BLaER1 (cell line): ENCODE measurements around the gene PGM1.

Experiments
- H3K27ac ChIP-seq: shearing (Covaris generic); formaldehyde crosslinking; 2 replicates; pipeline ENCODE4 v1.8.1; 2022
- H3K27me3 ChIP-seq: shearing (Covaris generic); formaldehyde crosslinking; 2 replicates; pipeline ENCODE4 v1.8.1; 2022
- H3K36me3 ChIP-seq: shearing (Covaris generic); formaldehyde crosslinking; 2 replicates; pipeline ENCODE4 v1.8.1; 2022
- H3K4me1 ChIP-seq: shearing (Covaris generic); formaldehyde crosslinking; 2 replicates; pipeline ENCODE4 v1.8.1; 2022
- H3K4me2 ChIP-seq: shearing (Covaris generic); formaldehyde crosslinking; 2 replicates; pipeline ENCODE4 v1.8.1; 2022
- H3K4me3 ChIP-seq: shearing (Covaris generic); formaldehyde crosslinking; 2 replicates; pipeline ENCODE4 v1.8.1; 2022
- H3K9ac ChIP-seq: shearing (Covaris generic); formaldehyde crosslinking; 2 replicates; pipeline ENCODE4 v1.8.1; 2022
- H3K9me3 ChIP-seq: shearing (Covaris generic); formaldehyde crosslinking; 2 replicates; pipeline ENCODE4 v1.8.1; 2022
- H4K20me1 ChIP-seq: shearing (Covaris generic); formaldehyde crosslinking; 2 replicates; pipeline ENCODE4 v1.8.1; 2022
- Cebpa-rat ChIP-seq: shearing (Covaris generic); IDR thresholded peaks from 2 replicates; pipeline ENCODE4 v1.8.1; 2022

The PGM1 gene

DNA sequence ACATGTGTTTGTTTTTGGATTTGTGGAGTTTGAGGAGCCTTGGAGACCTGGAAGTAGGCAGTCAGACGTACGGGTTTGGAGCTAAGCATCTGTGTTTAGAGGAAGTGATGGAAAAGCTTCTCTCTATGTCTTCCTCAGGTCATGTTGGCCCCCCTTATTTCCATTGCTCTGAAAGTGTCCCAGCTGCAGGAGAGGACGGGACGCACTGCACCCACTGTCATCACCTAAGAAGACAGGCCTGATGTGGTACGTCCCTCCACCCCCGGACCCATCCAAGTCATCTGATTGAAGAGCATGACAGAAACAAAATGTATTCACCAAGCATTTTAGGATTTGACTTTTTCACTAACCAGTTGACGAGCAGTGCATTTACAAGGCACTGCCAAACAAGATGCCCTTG lies 66.2 kb downstream of the PGM1 start:
- no peak overlapping the region for H3K4me3 ChIP-seq
- H3K9ac ChIP-seq: no peak overlapping the region
- no peaks in the 10 kb centered on the region for H3K4me1 ChIP-seq
- no peaks in the 10 kb centered on the region for H4K20me1 ChIP-seq
- peaks cover 32% of the 10 kb centered on the region for H3K36me3 ChIP-seq
- H3K27me3 ChIP-seq: no peaks in the 10 kb centered on the region
- H3K27ac ChIP-seq: no peak overlapping the region
- TF ChIP-seq Cebpa-rat: no peak
- H3K9me3 ChIP-seq: no peaks in the 10 kb centered on the region
- no peak overlapping the region for H3K4me2 ChIP-seq

GRCh38 chr1:63662056-63662836 lies 69.0 kb downstream of the PGM1 start:
- Histone ChIP-seq H3K9me3 (no peaks in the 10 kb centered on the region), H3K4me2 (no peak overlapping the region), H4K20me1 (no peaks in the 10 kb centered on the region), H3K4me1 (no peaks in the 10 kb centered on the region), H3K27ac (no peak overlapping the region), H3K27me3 (no peaks in the 10 kb centered on the region), H3K9ac (no peak overlapping the region), H3K4me3 (no peak overlapping the region), H3K36me3 (peaks cover 11% of the 10 kb centered on the region; the same call in 1 of the 2 replicates)
- no peak for TF ChIP-seq Cebpa-rat

DNA sequence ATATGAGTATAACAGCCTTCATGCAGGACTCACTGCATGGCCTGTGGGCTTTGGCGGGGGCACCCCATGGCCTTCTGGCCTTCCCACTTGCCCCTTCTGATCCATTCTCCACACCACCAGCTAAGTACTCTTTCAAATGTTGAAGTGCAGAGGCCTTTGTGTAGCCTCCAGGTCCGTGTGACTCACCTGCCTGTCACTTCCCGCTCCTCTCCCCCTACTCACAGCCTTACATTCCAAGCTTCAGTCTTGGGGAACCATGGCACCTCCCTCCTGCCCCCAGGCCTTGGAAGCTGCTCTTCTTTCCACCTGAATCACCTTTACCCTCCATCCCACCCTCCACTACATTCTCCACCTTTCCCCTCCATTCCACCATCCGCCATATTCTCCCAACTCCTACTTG lies 69.6 kb downstream of the PGM1 start:
- no peaks in the 10 kb centered on the region for H3K9me3 ChIP-seq
- no peaks in the 10 kb centered on the region for H3K4me1 ChIP-seq
- TF ChIP-seq Cebpa-rat: no peak
- H3K27ac ChIP-seq: no peak overlapping the region
- no peak overlapping the region for H3K9ac ChIP-seq
- no peaks in the 10 kb centered on the region for H3K27me3 ChIP-seq
- H3K4me2 ChIP-seq: no peak overlapping the region
- no peaks in the 10 kb centered on the region for H4K20me1 ChIP-seq
- H3K4me3 ChIP-seq: no peak overlapping the region
- peaks cover 11% of the 10 kb centered on the region; the same call in 1 of the 2 replicates for H3K36me3 ChIP-seq

GRCh38 chr1:63663301-63663700 lies 70.1 kb downstream of the PGM1 start:
- no peaks in the 10 kb centered on the region for H3K4me1 ChIP-seq
- no peak overlapping the region for H3K4me3 ChIP-seq
- H3K27ac ChIP-seq: no peak overlapping the region
- H3K27me3 ChIP-seq: no peaks in the 10 kb centered on the region
- no peaks in the 10 kb centered on the region for H3K9me3 ChIP-seq
- peaks cover 11% of the 10 kb centered on the region; the same call in 1 of the 2 replicates for H3K36me3 ChIP-seq
- TF ChIP-seq Cebpa-rat: no peak
- no peak overlapping the region for H3K9ac ChIP-seq
- H3K4me2 ChIP-seq: no peak overlapping the region
- no peaks in the 10 kb centered on the region for H4K20me1 ChIP-seq

- Histone ChIP-seq H3K27ac (no peak overlapping the region), H3K36me3 (peaks cover 11% of the 10 kb centered on the region; the same call in 1 of the 2 replicates), H3K9me3 (no peaks in the 10 kb centered on the region), H3K4me3 (no peak overlapping the region), H3K4me2 (no peak overlapping the region), H3K4me1 (no peaks in the 10 kb centered on the region), H4K20me1 (no peaks in the 10 kb centered on the region), H3K27me3 (no peaks in the 10 kb centered on the region), H3K9ac (no peak overlapping the region)
- no peak for TF ChIP-seq Cebpa-rat
These were observed 70.7 kb downstream of the PGM1 start for GRCh38 chr1:63663873-63664272.

GRCh38 chr1:63664742-63665141 lies 71.5 kb downstream of the PGM1 start:
- Histone ChIP-seq H3K4me3 (no peak overlapping the region), H3K4me2 (no peak overlapping the region), H3K36me3 (peaks cover 2% of the 10 kb centered on the region; the same call in 1 of the 2 replicates), H3K9me3 (no peaks in the 10 kb centered on the region), H3K27ac (no peak overlapping the region), H4K20me1 (no peaks in the 10 kb centered on the region), H3K4me1 (no peaks in the 10 kb centered on the region), H3K9ac (no peak overlapping the region), H3K27me3 (no peaks in the 10 kb centered on the region)
- no peak for TF ChIP-seq Cebpa-rat

- H3K36me3 ChIP-seq: no peaks in the 10 kb centered on the region
- no peaks in the 10 kb centered on the region for H4K20me1 ChIP-seq
- no peaks in the 10 kb centered on the region for H3K9me3 ChIP-seq
- no peak overlapping the region for H3K9ac ChIP-seq
- H3K4me2 ChIP-seq: no peak overlapping the region
- no peak overlapping the region for H3K27ac ChIP-seq
- no peak for TF ChIP-seq Cebpa-rat
- H3K27me3 ChIP-seq: no peaks in the 10 kb centered on the region
- H3K4me1 ChIP-seq: no peaks in the 10 kb centered on the region
- no peak overlapping the region for H3K4me3 ChIP-seq
These were observed 72.2 kb downstream of the PGM1 start for GRCh38 chr1:63665410-63665809.

DNA sequence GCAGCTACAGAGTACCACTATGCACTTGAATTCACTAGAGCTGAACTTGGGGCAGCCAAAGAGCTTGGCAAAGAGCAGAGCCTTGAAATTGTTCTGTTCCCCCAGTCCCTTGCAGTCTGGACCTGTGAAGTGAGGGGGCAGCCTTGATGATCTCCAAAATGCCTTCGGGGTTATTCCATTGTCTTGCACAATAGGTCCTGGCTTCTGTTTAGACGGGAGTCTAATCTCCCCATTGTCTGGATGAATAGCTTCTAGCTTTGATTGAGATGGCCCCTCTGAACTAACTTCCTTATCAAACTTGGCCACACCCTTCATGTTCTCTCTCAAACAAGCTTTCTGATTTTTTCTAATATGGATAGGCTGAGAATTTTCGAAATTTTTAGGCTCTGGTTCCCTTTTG lies 72.6 kb downstream of the PGM1 start:
- H3K4me1 ChIP-seq: no peaks in the 10 kb centered on the region
- no peaks in the 10 kb centered on the region for H3K27me3 ChIP-seq
- H4K20me1 ChIP-seq: no peaks in the 10 kb centered on the region
- TF ChIP-seq Cebpa-rat: no peak
- no peaks in the 10 kb centered on the region for H3K36me3 ChIP-seq
- no peak overlapping the region for H3K4me3 ChIP-seq
- no peak overlapping the region for H3K27ac ChIP-seq
- no peak overlapping the region for H3K4me2 ChIP-seq
- no peak overlapping the region for H3K9ac ChIP-seq
- H3K9me3 ChIP-seq: no peaks in the 10 kb centered on the region

DNA sequence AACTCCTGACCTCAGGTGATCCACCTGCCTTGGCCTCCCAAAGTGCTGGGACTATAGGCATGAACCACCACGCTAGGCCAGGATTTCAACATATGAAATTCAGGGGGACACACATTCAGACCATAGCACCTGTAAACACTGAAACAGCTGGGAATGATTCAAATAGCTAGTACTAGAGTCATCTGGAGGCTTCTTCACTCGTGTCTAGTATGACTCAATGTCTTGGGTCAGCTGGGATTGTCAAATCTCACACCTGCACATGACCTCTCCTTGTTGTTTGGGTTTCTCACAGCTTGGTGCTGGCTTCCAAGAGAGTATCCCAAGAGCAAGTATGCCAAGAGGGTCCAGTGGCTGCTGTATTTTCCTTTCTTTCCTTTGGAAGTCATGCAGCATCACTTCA lies 75.1 kb downstream of the PGM1 start:
- Histone ChIP-seq H3K36me3 (no peaks in the 10 kb centered on the region), H3K9me3 (no peaks in the 10 kb centered on the region), H3K4me2 (no peak overlapping the region), H4K20me1 (no peaks in the 10 kb centered on the region), H3K27ac (no peak overlapping the region), H3K4me3 (no peak overlapping the region), H3K4me1 (no peaks in the 10 kb centered on the region), H3K9ac (no peak overlapping the region), H3K27me3 (no peaks in the 10 kb centered on the region)
- TF ChIP-seq Cebpa-rat: no peak

- Histone ChIP-seq H3K4me1 (no peaks in the 10 kb centered on the region), H3K27ac (no peak overlapping the region), H3K4me2 (no peak overlapping the region), H3K9me3 (no peaks in the 10 kb centered on the region), H3K36me3 (no peaks in the 10 kb centered on the region), H4K20me1 (no peaks in the 10 kb centered on the region), H3K9ac (no peak overlapping the region), H3K4me3 (no peak overlapping the region), H3K27me3 (no peaks in the 10 kb centered on the region)
- TF ChIP-seq Cebpa-rat: no peak
These were observed 76.1 kb downstream of the PGM1 start for GRCh38 chr1:63669151-63669961.
